HG03342 (cell line): ENCODE results near the gene FMO1.
"Not testable (repeated sequence)": the region's sequence is repeated elsewhere in the genome, so short reads cannot be mapped to it uniquely, and the experiment has no call there.

Experiments
- ATAC-seq: cut with Tn5 transposase; IDR thresholded peaks from one replicate; pipeline ENCODE4 v1.9.1; 2021; ENCODE audit warnings: mild to moderate bottlenecking, moderate library complexity; ENCODE audit not compliant: unreplicated experiment

Gene FMO1

GRCh38 chr1:171231326-171231725, 17.0 kb upstream of the FMO1 start:
- no peak for ATAC-seq

GRCh38 chr1:171233183-171233582, 15.1 kb upstream of the FMO1 start:
- no peak for ATAC-seq

GRCh38 chr1:171236231-171236630, 12.1 kb upstream of the FMO1 start:
- ATAC-seq: not testable (repeated sequence)

GRCh38 chr1:171243878-171244277, 4.4 kb upstream of the FMO1 start:
- no peak for ATAC-seq

GRCh38 chr1:171245458-171246064, 2.7 kb upstream of the FMO1 start:
- peak; percentile 92 for ATAC-seq

GRCh38 chr1:171247501-171247900, 793 bp upstream of the FMO1 start:
- no peak for ATAC-seq

GRCh38 chr1:171248841-171249240, 547 bp downstream of the FMO1 start:
- ATAC-seq: no peak

GRCh38 chr1:171250263-171250662, 2.0 kb downstream of the FMO1 start:
- ATAC-seq: no peak

- peak; percentile 47 for ATAC-seq
Measured at GRCh38 chr1:171251042-171251951, 3.0 kb downstream of the FMO1 start.

GRCh38 chr1:171251952-171252300, 3.6 kb downstream of the FMO1 start:
- no peak for ATAC-seq

- peak; percentile 94 for ATAC-seq
Measured at GRCh38 chr1:171252482-171252881, 4.2 kb downstream of the FMO1 start.

- no peak for ATAC-seq
Measured at GRCh38 chr1:171254859-171255258, 6.6 kb downstream of the FMO1 start.

GRCh38 chr1:171256940-171257606, 8.8 kb downstream of the FMO1 start:
- no peak for ATAC-seq

GRCh38 chr1:171257607-171258076, 9.3 kb downstream of the FMO1 start:
- ATAC-seq: no peak

GRCh38 chr1:171258429-171258828, 10.1 kb downstream of the FMO1 start:
- ATAC-seq: no peak

GRCh38 chr1:171258943-171259342, 10.6 kb downstream of the FMO1 start:
- no peak for ATAC-seq

- no peak for ATAC-seq
Measured at GRCh38 chr1:171261336-171261735, 13.0 kb downstream of the FMO1 start.

- no peak for ATAC-seq
Measured at GRCh38 chr1:171263901-171264300, 15.6 kb downstream of the FMO1 start.

GRCh38 chr1:171265686-171266085, 17.4 kb downstream of the FMO1 start:
- ATAC-seq: no peak

- ATAC-seq: no peak
Measured at GRCh38 chr1:171266930-171267329, 18.6 kb downstream of the FMO1 start.

GRCh38 chr1:171267391-171267790, 19.1 kb downstream of the FMO1 start:
- no peak for ATAC-seq

- ATAC-seq: no peak
Measured at GRCh38 chr1:171270806-171271205, 22.5 kb downstream of the FMO1 start.
